ENCODE measurements around the gene FAM200B. TPM values are rescaled to one million over a fixed set of nuclear protein-coding genes. Genes with fewer than 3 reads are reported as not detected.
A peak's percentile ranks its signal among the peaks of the same experiment; 100 is the strongest.

FAM200B gene
- total RNA-seq, 1 donor from 2014 or later: 28.5 TPM

GRCh38 chr4:15656038-15656470 lies 25.6 kb upstream of the FAM200B start:
- H3K4me3 ChIP-seq (ENCODE audit: low read depth, low read length): peak overlapping the region; percentile 52
- DNase-seq (ENCODE audit: low read depth): no peak
- no peak for TF ChIP-seq CTCF (conservative IDR thresholded peaks at IDR 0.05; ENCODE audit: low read depth, low read length)

- DNase-seq (ENCODE audit: low read depth): no peak
- TF ChIP-seq CTCF (conservative IDR thresholded peaks at IDR 0.05; ENCODE audit: low read depth, low read length): no peak
- H3K4me3 ChIP-seq (ENCODE audit: low read depth, low read length): no peak overlapping the region
These were observed 24.3 kb upstream of the FAM200B start for GRCh38 chr4:15657366-15657765.

- DNase-seq (ENCODE audit: low read depth): no peak
- no peak for TF ChIP-seq CTCF (conservative IDR thresholded peaks at IDR 0.05; ENCODE audit: low read depth, low read length)
These were observed 23.4 kb upstream of the FAM200B start for GRCh38 chr4:15658136-15658770.

GRCh38 chr4:15658781-15659180 lies 22.8 kb upstream of the FAM200B start:
- no peak for DNase-seq (ENCODE audit: low read depth)
- TF ChIP-seq CTCF (conservative IDR thresholded peaks at IDR 0.05; ENCODE audit: low read depth, low read length): no peak

More at GRCh38 chr4:15658136-15658770, 23.4 kb upstream of the FAM200B start:
- no peak overlapping the region for H3K4me3 ChIP-seq (ENCODE audit: low read depth, low read length)

GRCh38 chr4:15659768-15660570 lies 21.7 kb upstream of the FAM200B start:
- no peak overlapping the region for H3K4me3 ChIP-seq (ENCODE audit: low read depth, low read length)
- DNase-seq (ENCODE audit: low read depth): no peak
- TF ChIP-seq CTCF (conservative IDR thresholded peaks at IDR 0.05; ENCODE audit: low read depth, low read length): no peak

More at GRCh38 chr4:15658781-15659180, 22.8 kb upstream of the FAM200B start:
- no peak overlapping the region for H3K4me3 ChIP-seq (ENCODE audit: low read depth, low read length)

GRCh38 chr4:15665753-15666365 lies 15.8 kb upstream of the FAM200B start:
- H3K4me3 ChIP-seq (ENCODE audit: low read depth, low read length): no peak overlapping the region
- no peak for TF ChIP-seq CTCF (conservative IDR thresholded peaks at IDR 0.05; ENCODE audit: low read depth, low read length)
- DNase-seq (ENCODE audit: low read depth): no peak

All from epithelial cell of proximal tubule (primary cell).